ENCODE results near the gene NEURL2.

NEURL2 gene

GRCh38 chr20:45866454-45866853 lies 24.6 kb downstream of the NEURL2 start:
- TF ChIP-seq, protein P1, sequence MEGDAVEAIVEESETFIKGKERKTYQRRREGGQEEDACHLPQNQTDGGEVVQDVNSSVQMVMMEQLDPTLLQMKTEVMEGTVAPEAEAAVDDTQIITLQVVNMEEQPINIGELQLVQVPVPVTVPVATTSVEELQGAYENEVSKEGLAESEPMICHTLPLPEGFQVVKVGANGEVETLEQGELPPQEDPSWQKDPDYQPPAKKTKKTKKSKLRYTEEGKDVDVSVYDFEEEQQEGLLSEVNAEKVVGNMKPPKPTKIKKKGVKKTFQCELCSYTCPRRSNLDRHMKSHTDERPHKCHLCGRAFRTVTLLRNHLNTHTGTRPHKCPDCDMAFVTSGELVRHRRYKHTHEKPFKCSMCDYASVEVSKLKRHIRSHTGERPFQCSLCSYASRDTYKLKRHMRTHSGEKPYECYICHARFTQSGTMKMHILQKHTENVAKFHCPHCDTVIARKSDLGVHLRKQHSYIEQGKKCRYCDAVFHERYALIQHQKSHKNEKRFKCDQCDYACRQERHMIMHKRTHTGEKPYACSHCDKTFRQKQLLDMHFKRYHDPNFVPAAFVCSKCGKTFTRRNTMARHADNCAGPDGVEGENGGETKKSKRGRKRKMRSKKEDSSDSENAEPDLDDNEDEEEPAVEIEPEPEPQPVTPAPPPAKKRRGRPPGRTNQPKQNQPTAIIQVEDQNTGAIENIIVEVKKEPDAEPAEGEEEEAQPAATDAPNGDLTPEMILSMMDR (conservative IDR thresholded peaks at IDR 0.05; ENCODE audit: low read depth, low read length): no peak
- H3K4me3 ChIP-seq (ENCODE audit: low read length): no peak overlapping the region
- DNase-seq (ENCODE audit: low read depth): no peak

DNA sequence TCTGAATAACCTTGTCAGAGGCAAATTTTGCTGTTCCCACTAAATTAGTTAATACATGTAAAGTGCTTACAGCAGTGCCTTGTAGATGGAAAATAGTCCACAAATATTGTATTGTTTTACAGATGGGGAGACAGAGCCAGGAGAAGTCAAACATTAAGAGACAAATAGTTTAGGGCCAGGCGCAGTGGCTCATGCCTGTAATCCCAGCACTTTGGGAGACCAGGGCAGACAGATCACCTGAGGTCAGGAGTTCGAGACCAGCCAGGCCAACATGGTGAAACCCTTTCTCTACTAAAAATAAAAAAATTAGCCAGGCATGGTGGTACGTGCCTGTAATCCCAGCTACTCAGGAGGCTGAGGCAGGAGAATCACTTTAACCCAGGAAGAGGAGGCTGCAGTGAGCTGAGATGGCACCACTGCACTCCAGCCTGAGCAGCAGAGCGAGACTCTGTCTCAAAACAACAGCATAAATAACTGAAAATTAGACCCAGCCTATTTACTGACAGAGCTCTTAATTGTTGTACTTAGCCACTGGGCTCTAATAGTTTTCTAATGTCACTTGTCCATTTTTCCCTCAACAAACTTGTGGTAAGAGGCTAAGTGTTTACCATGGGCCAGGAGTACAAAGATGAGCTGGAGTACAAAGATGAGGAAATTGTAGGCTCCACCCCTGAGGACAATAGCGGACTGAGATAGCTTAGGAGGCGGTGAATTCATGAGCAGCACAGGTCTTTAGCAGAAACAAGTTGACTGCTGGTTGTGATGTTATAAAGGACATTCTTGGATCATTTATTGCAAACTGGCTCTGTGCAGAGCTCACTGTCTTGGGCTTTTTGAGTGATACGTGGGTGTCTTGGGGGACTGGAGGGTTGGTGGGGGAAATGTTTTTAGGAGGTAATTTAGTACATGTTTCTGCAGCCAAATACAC lies 27.2 kb downstream of the NEURL2 start:
- no peak overlapping the region for H3K4me3 ChIP-seq (ENCODE audit: low read length)
- TF ChIP-seq, protein P1 (conservative IDR thresholded peaks at IDR 0.05; ENCODE audit: low read depth, low read length): no peak
- DNase-seq (ENCODE audit: low read depth): no peak

- H3K4me3 ChIP-seq (ENCODE audit: low read length): no peak overlapping the region
- DNase-seq (ENCODE audit: low read depth): no peak
- TF ChIP-seq, protein P1 (conservative IDR thresholded peaks at IDR 0.05; ENCODE audit: low read depth, low read length): no peak
These were observed 29.6 kb downstream of the NEURL2 start for GRCh38 chr20:45861221-45862075.

GRCh38 chr20:45860560-45861220 lies 30.3 kb downstream of the NEURL2 start:
- DNase-seq (ENCODE audit: low read depth): no peak
- TF ChIP-seq, protein P1 (conservative IDR thresholded peaks at IDR 0.05; ENCODE audit: low read depth, low read length): no peak

GRCh38 chr20:45859916-45860315 lies 31.1 kb downstream of the NEURL2 start:
- TF ChIP-seq, protein P1 (conservative IDR thresholded peaks at IDR 0.05; ENCODE audit: low read depth, low read length): no peak
- no peak overlapping the region for H3K4me3 ChIP-seq (ENCODE audit: low read length)
- DNase-seq (ENCODE audit: low read depth): no peak

More at GRCh38 chr20:45860560-45861220, 30.3 kb downstream of the NEURL2 start:
- H3K4me3 ChIP-seq (ENCODE audit: low read length): no peak overlapping the region

GRCh38 chr20:45857882-45858216 lies 33.2 kb downstream of the NEURL2 start:
- no peak for DNase-seq (ENCODE audit: low read depth)
- TF ChIP-seq, protein P1 (conservative IDR thresholded peaks at IDR 0.05; ENCODE audit: low read depth, low read length): no peak
- peak overlapping the region; percentile 88 for H3K4me3 ChIP-seq (ENCODE audit: low read length)
